Neural progenitor cell (in vitro differentiated cells): ENCODE data around the gene WDR76. TPM values are rescaled to one million over a fixed set of nuclear protein-coding genes. Genes with fewer than 3 reads are reported as not detected.
"Not testable (repeated sequence)": the region's sequence is repeated elsewhere in the genome, so short reads cannot be mapped to it uniquely, and the experiment has no call there.

Source experiments
- DNase-seq: peaks from one replicate; pipeline ENCODE4 v3.0.0-alpha.2; 2016; ENCODE audit warnings: low spot score
- H2AFZ ChIP-seq: fragments of 200-600 bp; sonication (generic); replicated peaks from 2 replicates; pipeline ENCODE4 v1.6.1; 2016; ENCODE audit warnings: antibody characterized with exemption
- H3F3A ChIP-seq: fragments of 200-600 bp; sonication (generic); 2 replicates; pipeline ENCODE4 v1.6.1; 2016; ENCODE audit warnings: antibody characterized with exemption, low read depth
- H3K27ac ChIP-seq: fragments of 200-600 bp; sonication (generic); 2 replicates; pipeline ENCODE4 v1.5.1; 2016; ENCODE audit warnings: mild to moderate bottlenecking
- H3K27me3 ChIP-seq: fragments of 200-600 bp; sonication (generic); 2 replicates; pipeline ENCODE4 v1.6.1; 2016; ENCODE audit warnings: mild to moderate bottlenecking, moderate library complexity
- H3K36me3 ChIP-seq: fragments of 200-600 bp; sonication (generic); 2 replicates; pipeline ENCODE4 v1.5.1; 2016
- H3K4me1 ChIP-seq: fragments of 200-600 bp; sonication (generic); 2 replicates; pipeline ENCODE4 v1.6.1; 2016; ENCODE audit warnings: mixed run types
- H3K4me2 ChIP-seq: fragments of 200-600 bp; sonication (generic); 2 replicates; pipeline ENCODE4 v1.6.1; 2016
- H3K4me3 ChIP-seq: fragments of 200-600 bp; sonication (generic); 2 replicates; pipeline ENCODE4 v1.5.1; 2016
- H3K79me2 ChIP-seq: fragments of 200-600 bp; sonication (generic); 2 replicates; pipeline ENCODE4 v1.6.1; 2016; ENCODE audit warnings: low read depth
- H3K9ac ChIP-seq: fragments of 200-600 bp; sonication (generic); 2 replicates; pipeline ENCODE4 v1.6.1; 2016
- H3K9me3 ChIP-seq: fragments of 200-600 bp; sonication (generic); 2 replicates; pipeline ENCODE4 v1.5.1; 2016; ENCODE audit warnings: low read depth
- H4K20me1 ChIP-seq: fragments of 200-600 bp; sonication (generic); 2 replicates; pipeline ENCODE4 v1.6.1; 2016; ENCODE audit warnings: low read depth
- H3K27ac Mint-ChIP-seq: 3 replicates; pipeline ENCODE4 v1.8.0; 2021; ENCODE audit warnings: mixed read lengths
- H3K27me3 Mint-ChIP-seq: 2 replicates; pipeline ENCODE4 v1.8.0; 2022; ENCODE audit warnings: low read depth, mild to moderate bottlenecking, inconsistent platforms, moderate library complexity, mixed read lengths; ENCODE audit not compliant: insufficient read depth
- H3K36me3 Mint-ChIP-seq: 3 replicates; pipeline ENCODE4 v1.8.0; 2021; ENCODE audit warnings: mixed read lengths
- H3K4me1 Mint-ChIP-seq: 3 replicates; pipeline ENCODE4 v1.8.0; 2021; ENCODE audit warnings: mixed read lengths
- H3K4me3 Mint-ChIP-seq: 3 replicates; pipeline ENCODE4 v1.8.0; 2021; ENCODE audit warnings: mild to moderate bottlenecking, moderate library complexity, mixed read lengths
- H3K9me3 Mint-ChIP-seq: 3 replicates; pipeline ENCODE4 v1.8.0; 2020; ENCODE audit warnings: mixed read lengths
- CTCF ChIP-seq: fragments of 200-600 bp; sonication (generic); IDR thresholded peaks from 2 replicates; pipeline ENCODE4 v1.5.1; 2017; ENCODE audit warnings: antibody characterized with exemption, mild to moderate bottlenecking
- total RNA-seq: library from RNA; depleted of rRNA; stranded (reverse); fragments of >200 nt; gene quantifications from 2 replicates; pipeline ENCODE4 v1.2.3, GENCODE V29; 2015; ENCODE audit warnings: low replicate concordance

WDR76 gene
- total RNA-seq, 1 donor from 2014 or later, result 32.6 TPM

DNA sequence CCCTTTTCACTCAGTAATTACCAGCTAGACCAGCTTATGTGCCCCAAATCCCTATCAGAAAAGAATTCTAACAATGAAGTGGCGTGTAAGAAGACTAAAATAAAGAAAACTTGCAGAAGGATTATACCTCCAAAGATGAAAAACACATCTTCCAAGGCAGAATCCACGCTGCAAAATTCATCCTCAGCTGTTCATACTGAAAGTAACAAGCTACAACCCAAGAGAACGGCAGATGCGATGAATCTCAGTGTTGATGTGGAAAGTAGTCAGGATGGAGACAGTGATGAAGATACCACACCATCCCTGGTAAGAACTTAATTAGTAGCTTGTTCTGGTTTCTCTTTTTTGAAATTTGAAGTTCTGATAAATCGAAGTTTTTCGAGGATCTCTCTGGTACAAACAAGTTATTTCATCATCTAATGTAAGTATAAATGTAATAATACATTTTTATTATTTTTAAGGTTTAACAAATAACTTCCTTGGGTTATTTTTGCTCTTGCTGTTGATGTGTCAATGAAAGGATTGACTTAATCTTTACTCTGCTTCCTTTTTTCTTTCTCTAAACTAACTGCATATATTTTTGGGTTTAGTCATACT lies 1.4 kb downstream of the WDR76 start:
- Mint-ChIP-seq H3K36me3 (peaks cover 17% of the 10 kb centered on the region), H3K9me3 (peaks cover 5% of the 10 kb centered on the region), H3K27me3 (peaks cover 2% of the 10 kb centered on the region), H3K4me3 (peak overlapping the region; percentile 85), H3K27ac (peak overlapping the region; percentile 1), H3K4me1 (peaks cover 24% of the 10 kb centered on the region)
- peaks cover 30% of the 10 kb centered on the region for H3F3A ChIP-seq
- H4K20me1 ChIP-seq, result no peaks in the 10 kb centered on the region
- H3K79me2 ChIP-seq, result peaks cover 45% of the 10 kb centered on the region
- H3K9me3 ChIP-seq, result peaks cover 5% of the 10 kb centered on the region
- peak overlapping the region; percentile 51 for H3K4me3 ChIP-seq
- no peak overlapping the region for H3K9ac ChIP-seq
- DNase-seq, result peak; percentile 5
- H3K4me2 ChIP-seq, result peak overlapping the region; percentile 79
- H3K27ac ChIP-seq, result no peak overlapping the region
- no peak for TF ChIP-seq CTCF
- no peaks in the 10 kb centered on the region for H3K27me3 ChIP-seq
- no peaks in the 10 kb centered on the region for H3K36me3 ChIP-seq
- peaks cover 13% of the 10 kb centered on the region for H3K4me1 ChIP-seq
- no peak overlapping the region for H2AFZ ChIP-seq

- H4K20me1 ChIP-seq, H3K9me3 ChIP-seq, H3K27me3 Mint-ChIP-seq, H3K4me2 ChIP-seq, H3K36me3 ChIP-seq, H3K9me3 Mint-ChIP-seq, H2AFZ ChIP-seq, H3K27me3 ChIP-seq, DNase-seq, H3K9ac ChIP-seq, H3K4me3 Mint-ChIP-seq, H3K4me3 ChIP-seq, H3K27ac ChIP-seq, H3K27ac Mint-ChIP-seq: not testable (repeated sequence)
- Histone ChIP-seq H3K79me2 (peaks cover 40% of the 10 kb centered on the region), H3K4me1 (peaks cover 13% of the 10 kb centered on the region), H3F3A (peaks cover 24% of the 10 kb centered on the region)
- H3K36me3 Mint-ChIP-seq, result peaks cover 21% of the 10 kb centered on the region
- peaks cover 19% of the 10 kb centered on the region for H3K4me1 Mint-ChIP-seq
These were observed 3.2 kb downstream of the WDR76 start for GRCh38 chr15:43829951-43830540.

DNA sequence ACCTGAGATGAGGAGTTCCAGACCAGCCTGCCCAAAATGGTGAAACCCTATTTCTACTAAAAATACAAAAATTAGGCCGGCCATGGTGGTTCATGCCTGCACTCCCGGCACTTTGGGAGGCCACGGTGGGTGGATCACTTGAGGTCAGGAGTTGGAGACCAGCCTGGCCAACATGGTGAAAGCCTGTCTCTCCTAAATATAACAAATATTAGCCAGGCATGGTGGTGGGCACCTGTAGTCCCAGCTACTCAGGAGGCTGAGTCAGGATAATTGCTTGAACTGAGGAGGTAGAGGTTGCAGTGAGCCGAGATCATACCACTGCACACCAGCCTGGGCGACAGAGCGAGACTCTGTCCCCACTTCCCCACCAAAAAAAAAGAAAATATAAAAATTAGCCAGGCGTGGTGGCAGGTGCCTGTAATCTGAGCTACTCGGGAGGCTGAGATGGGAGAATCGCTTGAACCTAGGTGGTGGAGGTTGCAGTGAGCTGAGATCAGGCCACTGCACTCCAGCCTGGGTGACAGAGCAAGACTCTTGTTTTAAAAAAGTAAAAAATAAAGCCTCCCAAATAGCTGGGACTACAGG lies 4.0 kb downstream of the WDR76 start:
- H3K4me1 ChIP-seq, result peaks cover 13% of the 10 kb centered on the region
- not testable (repeated sequence) for H3K27me3 ChIP-seq, H2AFZ ChIP-seq, DNase-seq, H3K4me3 Mint-ChIP-seq, H3K9me3 Mint-ChIP-seq, H3K27ac ChIP-seq, H3K27me3 Mint-ChIP-seq, H4K20me1 ChIP-seq, H3K9me3 ChIP-seq, H3K9ac ChIP-seq, H3K36me3 ChIP-seq, H3K4me2 ChIP-seq, H3K4me3 ChIP-seq, H3K27ac Mint-ChIP-seq
- H3K4me1 Mint-ChIP-seq, result peaks cover 19% of the 10 kb centered on the region
- peaks cover 24% of the 10 kb centered on the region for H3K36me3 Mint-ChIP-seq
- H3F3A ChIP-seq, result peaks cover 23% of the 10 kb centered on the region
- peaks cover 40% of the 10 kb centered on the region for H3K79me2 ChIP-seq

DNA sequence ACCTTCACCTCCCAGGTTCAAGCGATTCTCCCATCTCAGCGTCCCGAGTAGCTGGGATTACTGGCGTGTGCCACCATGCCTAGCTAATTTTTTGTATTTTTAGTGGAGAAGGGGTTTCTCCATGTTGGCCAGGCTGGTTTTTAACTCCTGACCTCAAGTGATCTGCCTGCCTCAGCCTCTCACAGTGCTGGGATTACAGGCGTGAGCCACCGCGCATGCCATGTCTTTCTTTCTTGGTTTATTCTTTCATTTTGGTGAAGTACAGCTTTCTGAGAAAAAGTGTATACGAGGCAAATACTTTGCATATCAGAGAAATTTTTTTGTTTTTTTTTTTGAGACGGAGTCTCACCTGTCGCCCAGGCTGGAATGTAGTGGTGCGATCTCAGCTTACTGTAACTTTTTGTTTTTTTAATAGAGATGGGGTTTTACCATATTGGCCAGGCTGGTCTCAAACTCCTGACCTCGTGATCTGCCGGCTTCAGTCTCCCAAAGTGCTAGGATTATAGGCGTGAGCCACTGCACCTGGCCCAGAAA lies 4.8 kb downstream of the WDR76 start:
- not testable (repeated sequence) for H3K9me3 Mint-ChIP-seq, H3K9ac ChIP-seq
- peaks cover 24% of the 10 kb centered on the region for H3K36me3 Mint-ChIP-seq

GRCh38 chr15:43832485-43832884 lies 5.7 kb downstream of the WDR76 start:
- H2AFZ ChIP-seq, result not testable (repeated sequence)

More for the DNA sequence above, 4.8 kb downstream of the WDR76 start:
- H3K4me1 Mint-ChIP-seq, result peaks cover 19% of the 10 kb centered on the region
- H3K4me3 Mint-ChIP-seq, H3K27me3 ChIP-seq, H2AFZ ChIP-seq, H3K4me3 ChIP-seq, H3K36me3 ChIP-seq, DNase-seq, H3K27me3 Mint-ChIP-seq, H3K27ac ChIP-seq, H3K9me3 ChIP-seq, H3K4me2 ChIP-seq, H4K20me1 ChIP-seq, H3K27ac Mint-ChIP-seq: not testable (repeated sequence)
- H3F3A ChIP-seq, result peaks cover 15% of the 10 kb centered on the region
- peaks cover 40% of the 10 kb centered on the region for H3K79me2 ChIP-seq
- peaks cover 13% of the 10 kb centered on the region for H3K4me1 ChIP-seq

More at GRCh38 chr15:43832485-43832884, 5.7 kb downstream of the WDR76 start:
- H3K9ac ChIP-seq, H3K4me3 ChIP-seq, H3K27ac ChIP-seq, H3K36me3 ChIP-seq, H3K27me3 ChIP-seq, H3K27me3 Mint-ChIP-seq, H4K20me1 ChIP-seq, H3K27ac Mint-ChIP-seq, H3K4me2 ChIP-seq, H3K9me3 Mint-ChIP-seq, H3F3A ChIP-seq, DNase-seq, H3K4me1 ChIP-seq, H3K4me3 Mint-ChIP-seq, H3K9me3 ChIP-seq: not testable (repeated sequence)
- peaks cover 14% of the 10 kb centered on the region for H3K4me1 Mint-ChIP-seq
- peaks cover 24% of the 10 kb centered on the region for H3K36me3 Mint-ChIP-seq
- H3K79me2 ChIP-seq, result peaks cover 34% of the 10 kb centered on the region
